Prostate gland (tissue), 2 donors: Measurements from ENCODE around the gene TMEM245. TPM values are rescaled to one million over a fixed set of nuclear protein-coding genes. Genes with fewer than 3 reads are reported as not detected.

Experiments used
- DNase-seq: peaks from one replicate; pipeline ENCODE4 v3.0.0-alpha.2; 2019; ENCODE audit warnings: low spot score
- H3K27ac ChIP-seq, 2 donors: fragments of 200-600 bp; sonication (generic); 2 replicates each; pipeline ENCODE4 v1.5.1; 2017 to 2019
- H3K27me3 ChIP-seq: fragments of 200-600 bp; sonication (generic); replicated peaks from 2 replicates; pipeline ENCODE4 v1.5.1; 2019; ENCODE audit not compliant: insufficient read depth
- H3K36me3 ChIP-seq, 2 donors: fragments of 200-600 bp; sonication (generic); 1 replicate in 1 of 2; 2 replicates in 1 of 2; pipeline versions ENCODE4 v1.5.1 to v1.8.1; 2017 to 2019
- H3K4me1 ChIP-seq: fragments of 200-600 bp; sonication (generic); replicated peaks from 2 replicates; pipeline ENCODE4 v1.5.1; 2019
- H3K4me3 ChIP-seq, 2 donors: fragments of 200-600 bp; sonication (generic); 2 replicates each; pipeline ENCODE4 v1.5.1; 2017 to 2019
- H3K9me3 ChIP-seq: fragments of 200-600 bp; sonication (generic); 2 replicates; pipeline ENCODE4 v1.5.1; 2017
- POLR2A ChIP-seq: fragments of 450-650 bp; IDR thresholded peaks from one replicate; pipeline ENCODE4 v1.6.1; 2016; ENCODE audit warnings: antibody characterized with exemption, mild to moderate bottlenecking
- POLR2AphosphoS5 ChIP-seq: sonication (generic); formaldehyde crosslinking; IDR thresholded peaks from one replicate; pipeline ENCODE4 v1.6.1; 2017; ENCODE audit warnings: antibody characterized with exemption
- WGBS: methylation state at CpG from one replicate; pipeline ENCODE4 v1.1.5; 2018; 5-methylcytosine and 5-hydroxymethylcytosine counted together
- intact Hi-C: fragments of 100-400 bp; cut with DNase I; formaldehyde crosslinking; loops from one replicate; pipeline ENCODE4 v1.14.2; 2022
- total RNA-seq, 2 donors: library from RNA; depleted of rRNA; stranded (reverse); fragments of >200 nt; gene quantifications; one replicate each; pipeline ENCODE4 v1.1.0, GENCODE V29; 2016
- TF ChIP-seq, protein P1 (sequence below), 4 experiments: fragments of 200-600 bp in 2 of 4; fragments of 450-650 bp in 2 of 4; sonication (generic) in 2 of 4; IDR thresholded peaks; 1 replicate in 3 of 4; 2 replicates in 1 of 4; pipeline ENCODE4 v1.5.1; 2016 to 2019; ENCODE audit warnings: antibody characterized with exemption in 4 of 4, mild to moderate bottlenecking in 2 of 4, moderate library complexity in 2 of 4

TMEM245 gene
- total RNA-seq, 2 donors from 2014 or later, result 57.7 to 82.1 TPM

DNA sequence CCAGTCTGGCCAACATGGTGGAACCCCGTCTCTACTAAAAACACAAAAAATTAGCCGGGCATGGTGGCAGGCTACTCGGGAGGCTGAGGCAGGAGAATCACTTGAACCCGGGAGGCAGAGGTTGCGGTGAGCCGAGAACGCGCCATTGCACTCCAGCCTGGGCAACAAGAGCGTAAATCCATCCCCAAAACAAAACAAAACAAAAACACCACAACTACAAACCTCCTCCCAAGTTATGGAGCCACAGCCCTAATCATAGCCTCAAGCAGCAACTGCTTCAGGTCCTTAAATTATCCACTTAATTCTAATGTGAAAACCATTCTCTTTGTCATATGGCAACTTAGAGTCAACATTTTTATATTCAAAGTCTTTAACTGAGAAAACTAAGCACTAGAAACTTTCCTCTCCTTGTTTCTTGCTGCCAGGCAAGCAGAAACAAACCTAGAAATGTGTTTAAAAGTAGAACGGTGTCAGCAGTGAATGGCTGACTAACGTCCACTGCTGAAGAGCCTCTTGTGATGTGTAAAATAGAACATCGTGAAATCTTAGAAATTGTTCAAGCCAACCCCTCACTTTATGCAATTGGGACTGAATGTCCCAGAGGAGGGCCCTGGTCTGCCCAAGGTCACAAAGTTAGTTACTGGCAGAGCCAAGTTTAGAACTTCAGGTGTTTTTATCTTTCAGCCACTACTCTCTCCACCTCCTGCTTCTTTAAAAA lies 5.7 kb downstream of the TMEM245 start:
- peaks cover 4% of the 10 kb centered on the region for H3K4me1 ChIP-seq

DNA sequence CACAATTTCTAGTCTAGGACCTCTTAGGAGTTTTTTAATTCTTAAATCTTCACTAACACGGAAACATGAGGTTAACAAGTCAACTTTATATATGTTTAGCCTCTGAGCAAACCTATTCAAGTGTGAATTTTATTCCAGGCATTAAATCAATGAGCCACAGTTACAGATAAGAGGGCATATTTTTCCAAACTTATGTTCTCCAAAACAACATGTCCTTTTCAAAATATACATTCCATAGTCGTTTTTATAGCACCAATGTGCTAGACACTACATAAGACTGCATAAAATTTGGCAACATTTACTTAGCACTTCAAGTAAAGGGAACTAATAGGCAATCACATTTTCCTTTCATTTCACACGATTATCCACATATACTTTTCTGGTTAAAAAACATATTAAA lies 6.5 kb downstream of the TMEM245 start:
- intact Hi-C loops, result no loop called here
- 32% methylated on average over 3 of the region's 3 CpGs for WGBS
- Histone ChIP-seq H3K4me3 (no peak overlapping the region), H3K4me1 (peaks cover 4% of the 10 kb centered on the region), H3K9me3 (no peaks in the 10 kb centered on the region), H3K36me3 (no peaks in the 10 kb centered on the region), H3K27me3 (no peaks in the 10 kb centered on the region), H3K27ac (no peak overlapping the region)
- no peak for DNase-seq
- TF ChIP-seq, protein P1, sequence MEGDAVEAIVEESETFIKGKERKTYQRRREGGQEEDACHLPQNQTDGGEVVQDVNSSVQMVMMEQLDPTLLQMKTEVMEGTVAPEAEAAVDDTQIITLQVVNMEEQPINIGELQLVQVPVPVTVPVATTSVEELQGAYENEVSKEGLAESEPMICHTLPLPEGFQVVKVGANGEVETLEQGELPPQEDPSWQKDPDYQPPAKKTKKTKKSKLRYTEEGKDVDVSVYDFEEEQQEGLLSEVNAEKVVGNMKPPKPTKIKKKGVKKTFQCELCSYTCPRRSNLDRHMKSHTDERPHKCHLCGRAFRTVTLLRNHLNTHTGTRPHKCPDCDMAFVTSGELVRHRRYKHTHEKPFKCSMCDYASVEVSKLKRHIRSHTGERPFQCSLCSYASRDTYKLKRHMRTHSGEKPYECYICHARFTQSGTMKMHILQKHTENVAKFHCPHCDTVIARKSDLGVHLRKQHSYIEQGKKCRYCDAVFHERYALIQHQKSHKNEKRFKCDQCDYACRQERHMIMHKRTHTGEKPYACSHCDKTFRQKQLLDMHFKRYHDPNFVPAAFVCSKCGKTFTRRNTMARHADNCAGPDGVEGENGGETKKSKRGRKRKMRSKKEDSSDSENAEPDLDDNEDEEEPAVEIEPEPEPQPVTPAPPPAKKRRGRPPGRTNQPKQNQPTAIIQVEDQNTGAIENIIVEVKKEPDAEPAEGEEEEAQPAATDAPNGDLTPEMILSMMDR (IDR thresholded peaks at IDR 0.05), result no peak
- TF ChIP-seq POLR2AphosphoS5 (no peak), POLR2A (no peak)

More for the DNA sequence above, 5.7 kb downstream of the TMEM245 start:
- Histone ChIP-seq H3K27me3 (no peaks in the 10 kb centered on the region), H3K9me3 (no peaks in the 10 kb centered on the region), H3K4me3 (no peak overlapping the region), H3K27ac (peak overlapping the region; percentile 0 to 29), H3K36me3 (no peaks in the 10 kb centered on the region)
- WGBS, result 77% methylated on average over 12 of the region's 12 CpGs
- no peak for DNase-seq
- TF ChIP-seq POLR2A, result no peak
- intact Hi-C loops, result no loop called here

DNA sequence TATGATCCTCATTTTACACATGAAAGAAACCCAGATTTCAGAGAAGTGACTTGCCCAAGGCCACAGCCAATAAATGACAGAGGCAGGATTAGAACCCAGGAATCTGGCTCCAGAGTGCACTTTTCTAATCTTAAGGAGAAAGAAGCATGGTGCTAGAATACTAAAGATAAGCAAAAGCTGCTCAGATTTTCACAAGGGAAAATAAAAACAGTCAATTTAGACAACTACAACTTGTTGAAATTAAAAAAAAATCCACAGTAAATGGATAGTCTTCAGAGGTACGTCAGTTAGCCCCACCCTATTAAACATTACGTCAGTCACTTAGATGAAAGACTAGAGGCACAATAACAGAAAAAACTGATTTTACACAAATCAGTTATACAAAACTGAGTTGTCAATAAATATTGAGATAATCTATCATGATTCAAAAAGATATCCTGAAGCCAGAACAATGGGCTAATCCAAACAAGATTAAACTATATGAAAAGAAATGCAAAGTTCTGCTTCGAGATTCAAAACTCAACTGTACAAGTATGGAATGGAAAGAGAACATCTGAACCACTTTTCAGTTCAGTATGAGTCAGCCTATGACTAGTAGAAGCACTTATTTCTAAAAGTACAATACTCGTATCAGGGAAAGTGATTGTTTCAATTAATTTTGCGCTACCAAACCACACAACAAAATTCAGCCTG lies 9.3 kb downstream of the TMEM245 start:
- intact Hi-C loops, result no loop called here
- no peak for TF ChIP-seq POLR2A
- TF ChIP-seq, protein P1 (IDR thresholded peaks at IDR 0.05), result no peak
- no peak for TF ChIP-seq POLR2AphosphoS5
- no peaks in the 10 kb centered on the region for H3K9me3 ChIP-seq
- no peak for DNase-seq
- H3K27ac ChIP-seq, result peak overlapping the region in 1 of 2 donors; percentile 17
- no peaks in the 10 kb centered on the region for H3K27me3 ChIP-seq
- H3K4me1 ChIP-seq, result peaks cover 4% of the 10 kb centered on the region
- H3K4me3 ChIP-seq, result no peak overlapping the region
- H3K36me3 ChIP-seq, result no peaks in the 10 kb centered on the region
- WGBS, result 49% methylated on average over 5 of the region's 5 CpGs

DNA sequence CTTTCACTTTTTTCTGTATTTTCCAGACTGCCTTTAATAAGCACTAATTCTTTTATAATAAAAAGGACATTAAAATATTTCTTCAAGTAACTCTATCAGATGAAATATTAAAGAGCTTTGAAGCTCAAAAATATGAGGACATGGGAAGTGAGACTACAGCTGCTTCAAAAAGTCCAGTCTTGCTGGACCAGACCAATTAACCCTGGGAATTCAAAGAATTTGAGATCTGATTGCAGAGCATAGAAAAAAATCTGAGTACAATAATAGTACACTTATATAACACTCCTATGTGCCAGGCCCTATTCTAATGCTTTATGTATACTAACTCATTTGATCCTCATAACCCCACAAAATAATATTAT lies 9.8 kb downstream of the TMEM245 start:
- no peak for TF ChIP-seq POLR2AphosphoS5
- no peak for TF ChIP-seq POLR2A
- TF ChIP-seq, protein P1 (IDR thresholded peaks at IDR 0.05), result no peak
- Histone ChIP-seq H3K4me3 (no peak overlapping the region), H3K36me3 (no peaks in the 10 kb centered on the region), H3K27ac (peak overlapping the region in 1 of 2 donors; percentile 17), H3K27me3 (no peaks in the 10 kb centered on the region), H3K9me3 (no peaks in the 10 kb centered on the region), H3K4me1 (peaks cover 4% of the 10 kb centered on the region)
- no peak for DNase-seq
- intact Hi-C loops, result no loop called here

DNA sequence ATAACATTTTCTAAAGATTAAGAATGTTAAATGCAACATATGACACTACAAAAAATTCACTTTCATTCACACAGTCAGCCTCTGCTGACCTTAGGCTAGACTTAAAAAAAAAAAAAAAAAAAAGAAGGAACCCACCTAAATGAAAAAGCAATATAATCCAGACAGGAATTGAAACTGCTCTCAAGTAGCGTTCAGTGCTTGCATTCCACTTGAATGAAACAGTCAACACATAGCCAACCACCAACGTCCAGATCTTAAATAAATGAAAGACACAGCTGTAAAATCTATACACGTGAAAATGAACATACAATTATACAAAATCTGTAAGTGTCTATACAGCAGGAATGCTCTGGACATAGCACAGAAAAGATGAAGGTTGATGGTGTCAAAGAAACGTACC lies 11.4 kb downstream of the TMEM245 start:
- Histone ChIP-seq H3K27me3 (no peaks in the 10 kb centered on the region), H3K36me3 (no peaks in the 10 kb centered on the region), H3K4me1 (peaks cover 4% of the 10 kb centered on the region), H3K4me3 (no peak overlapping the region), H3K27ac (no peak overlapping the region), H3K9me3 (no peaks in the 10 kb centered on the region)
- intact Hi-C loops, result no loop called here
- no peak for DNase-seq
- 39% methylated on average over 4 of the region's 4 CpGs for WGBS
- TF ChIP-seq, protein P1 (IDR thresholded peaks at IDR 0.05), result no peak
- no peak for TF ChIP-seq POLR2AphosphoS5
- TF ChIP-seq POLR2A, result no peak
